NCI-H2107 treated with DMSO at 0.1 percent for 48 hours (cell line): ENCODE data around the gene MRPL23.

ENCODE experiments used
- DNase-seq: peaks from one replicate; lab custom pipeline; 2025; ENCODE audit not compliant: unreplicated experiment; lab: John Stamatoyannopoulos, UW

MRPL23 gene

DNA sequence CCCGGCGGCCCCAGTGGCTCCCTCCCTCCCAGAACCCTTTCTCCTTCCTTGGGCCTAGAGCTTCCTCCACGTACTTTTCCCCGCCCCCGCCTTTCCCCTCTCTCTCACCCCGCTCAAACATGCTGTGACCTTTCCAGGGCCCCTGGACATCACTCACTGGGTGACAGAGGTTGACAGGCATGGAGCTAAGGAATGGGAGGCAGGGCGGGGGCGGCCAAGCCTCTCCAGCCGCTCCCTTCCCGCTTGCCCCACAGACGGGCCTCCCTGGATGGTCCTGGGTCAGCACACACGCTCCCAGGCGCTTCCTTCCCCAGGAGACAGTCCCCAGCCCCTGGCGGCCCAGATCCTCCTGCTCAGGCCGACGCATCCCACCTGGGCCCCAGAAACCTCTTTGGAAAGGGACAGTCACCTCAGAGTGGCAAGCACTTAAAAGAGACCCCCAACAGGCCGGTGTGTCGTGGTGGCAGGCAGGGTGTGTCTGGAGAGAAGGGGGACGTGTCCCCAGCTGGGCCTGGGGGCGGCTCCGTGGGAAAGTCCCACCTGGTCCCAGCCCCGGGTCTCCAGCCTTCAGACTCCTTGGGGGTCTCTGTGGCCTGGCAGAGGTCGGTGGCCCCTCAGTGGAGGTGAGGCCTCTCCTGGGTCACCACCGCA, 41.7 kb downstream of the MRPL23 start:
- no peak for DNase-seq

DNA sequence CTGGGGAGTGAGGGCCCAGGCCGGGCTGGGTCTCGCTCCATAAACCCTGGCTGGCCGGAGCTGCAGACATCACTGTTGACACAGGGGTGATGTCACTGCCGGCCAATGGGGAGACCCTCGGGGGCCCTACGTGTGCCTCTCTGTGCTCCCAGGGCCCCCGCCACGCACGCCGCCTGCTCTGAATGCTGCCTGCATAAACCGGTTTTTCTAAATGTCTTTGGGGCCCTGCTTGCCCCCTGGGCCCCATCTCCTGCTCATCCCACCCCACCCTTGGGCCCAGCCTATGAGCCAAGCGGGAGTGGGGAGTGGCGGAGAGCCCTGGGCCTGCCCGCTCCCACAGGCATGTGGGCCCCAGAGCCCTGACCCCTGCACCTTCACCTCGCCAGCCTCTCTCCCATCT, 42.8 kb downstream of the MRPL23 start:
- no peak for DNase-seq

DNA sequence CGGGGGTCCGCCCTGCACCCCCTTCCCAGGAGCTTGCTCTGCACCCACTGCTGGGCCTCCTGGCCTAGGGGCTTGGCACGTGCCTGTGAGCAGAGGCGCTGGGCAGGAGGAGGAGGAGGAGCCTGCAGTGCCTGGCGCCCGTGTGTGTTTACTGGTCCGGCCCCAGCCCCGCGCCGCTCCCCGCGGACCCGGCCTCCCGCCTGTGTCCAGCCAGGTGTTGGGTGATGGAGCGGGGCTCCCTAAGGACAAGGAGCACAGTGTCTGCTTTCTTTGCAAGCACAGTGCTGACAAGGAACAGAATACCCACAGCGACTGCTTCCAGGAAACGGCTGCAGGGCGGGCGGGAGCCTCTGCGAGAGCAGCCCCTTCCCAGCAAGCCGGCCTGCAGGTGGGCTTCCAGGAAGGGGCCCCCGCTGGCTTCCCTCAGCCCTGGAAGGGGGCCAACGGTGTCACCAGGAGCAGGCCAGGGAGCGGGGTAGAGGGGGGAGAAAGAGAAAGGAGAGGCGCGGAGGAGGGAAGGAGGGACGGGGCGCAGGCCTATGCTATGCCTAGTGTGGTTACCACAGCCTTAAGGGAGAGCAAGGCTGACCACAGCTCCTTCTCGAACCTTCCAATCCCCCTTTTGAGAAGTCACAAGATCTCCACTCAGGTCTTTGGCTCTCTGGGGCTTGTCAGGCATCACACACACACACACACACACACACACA, 43.9 kb downstream of the MRPL23 start:
- DNase-seq: no peak

DNA sequence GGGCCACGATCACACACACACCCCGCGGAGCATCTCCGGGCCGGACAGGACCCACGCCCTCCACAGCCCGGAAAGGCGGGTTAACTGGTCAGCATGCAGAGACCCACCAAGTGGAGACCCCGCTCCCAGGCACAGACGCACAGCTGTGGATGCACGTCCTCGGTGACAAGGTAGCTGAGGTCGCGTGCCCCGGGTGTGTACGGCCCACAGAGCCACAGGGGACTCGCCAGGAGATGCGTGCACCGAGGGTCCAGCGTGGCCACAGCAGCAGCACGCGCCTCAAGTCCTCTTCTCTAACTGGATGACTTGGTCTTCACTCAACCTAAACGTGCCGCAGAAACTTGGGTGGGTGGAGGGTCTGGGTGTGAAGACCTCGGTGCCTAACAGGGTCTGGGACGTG, 45.0 kb downstream of the MRPL23 start:
- no peak for DNase-seq

DNA sequence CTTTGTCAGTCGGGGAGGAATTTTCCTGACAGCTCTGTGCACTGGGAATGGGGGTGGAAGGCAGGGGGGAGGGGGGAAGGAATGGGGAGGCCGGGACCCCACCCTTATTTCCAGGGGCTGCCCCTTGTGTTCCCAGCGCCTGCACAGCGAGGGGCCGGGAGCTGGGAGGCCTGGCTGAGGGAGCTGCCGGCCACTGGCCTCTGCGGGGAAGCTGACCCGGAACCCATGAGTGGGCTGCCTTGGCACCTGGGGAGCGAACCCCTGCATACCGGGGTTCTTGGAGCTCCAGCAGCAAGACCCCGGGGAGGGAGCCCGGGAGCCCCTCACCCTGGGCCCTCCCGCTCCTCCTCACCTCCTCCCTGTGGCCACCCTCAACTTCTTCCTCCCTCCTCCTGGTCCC, 47.0 kb downstream of the MRPL23 start:
- DNase-seq: no peak

DNA sequence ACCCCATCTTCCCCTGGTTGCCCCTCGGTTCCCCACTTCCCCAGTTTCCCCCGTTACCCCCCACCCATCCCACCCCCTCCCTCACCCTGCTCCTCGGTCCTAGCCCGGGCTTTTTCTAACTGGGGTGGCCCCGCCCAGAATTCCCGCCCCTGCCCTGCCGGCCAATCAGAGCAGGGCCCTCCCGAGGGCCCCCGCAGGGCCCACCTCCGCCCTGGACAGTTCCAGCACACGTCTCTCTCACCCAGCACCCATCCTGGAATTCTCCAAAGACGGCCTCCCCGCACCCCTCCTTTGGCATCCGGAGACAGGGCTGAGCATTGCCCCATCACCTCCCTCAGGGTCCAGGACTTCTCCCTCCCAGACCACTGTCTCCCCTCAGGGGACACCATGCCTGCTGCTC, 50.6 kb downstream of the MRPL23 start, which contains the start of gene H19:
H19 (minus strand) TSS at position 88 of the 400 bp plus-strand sequence.
- no peak for DNase-seq

DNA sequence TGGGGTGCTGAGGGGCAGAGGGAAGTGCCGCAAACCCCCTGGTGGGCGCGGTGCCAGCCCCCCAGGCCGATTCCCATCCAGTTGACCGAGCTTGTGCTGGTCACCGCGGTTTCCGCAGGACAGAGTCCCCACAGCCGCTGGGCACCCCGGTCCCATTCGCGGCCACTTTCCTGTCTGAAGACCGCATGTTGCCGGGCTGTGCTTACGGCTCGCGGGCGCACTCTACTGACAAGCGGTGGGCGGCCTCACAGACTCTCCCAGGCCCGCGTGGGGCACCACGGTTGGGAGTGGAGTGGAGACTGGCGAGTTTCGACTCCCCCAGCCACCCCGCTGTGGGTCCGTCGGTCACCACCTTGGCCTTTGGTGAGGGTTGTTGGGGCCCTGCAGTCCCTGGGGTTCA, 51.2 kb downstream of the MRPL23 start:
- no peak for DNase-seq

DNA sequence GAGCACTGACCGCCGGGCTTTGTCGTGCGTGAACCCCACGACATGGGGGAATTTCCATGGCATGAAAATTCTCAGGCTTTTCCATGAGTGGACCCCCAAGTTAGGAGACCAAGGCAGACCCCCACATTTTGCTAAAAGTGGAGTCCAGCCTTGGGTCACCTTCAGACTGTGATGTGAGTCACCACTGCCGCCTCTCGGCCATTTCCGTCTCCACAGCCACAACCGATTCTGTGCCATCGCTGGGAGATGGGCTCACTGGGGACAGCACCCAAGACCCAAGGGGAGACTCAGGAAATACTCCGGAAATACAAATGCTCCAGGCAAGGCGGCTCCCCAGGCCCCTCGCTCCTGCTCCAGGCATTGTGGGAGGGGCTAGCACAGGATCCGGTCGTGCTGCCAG, 51.7 kb downstream of the MRPL23 start:
- no peak for DNase-seq

DNA sequence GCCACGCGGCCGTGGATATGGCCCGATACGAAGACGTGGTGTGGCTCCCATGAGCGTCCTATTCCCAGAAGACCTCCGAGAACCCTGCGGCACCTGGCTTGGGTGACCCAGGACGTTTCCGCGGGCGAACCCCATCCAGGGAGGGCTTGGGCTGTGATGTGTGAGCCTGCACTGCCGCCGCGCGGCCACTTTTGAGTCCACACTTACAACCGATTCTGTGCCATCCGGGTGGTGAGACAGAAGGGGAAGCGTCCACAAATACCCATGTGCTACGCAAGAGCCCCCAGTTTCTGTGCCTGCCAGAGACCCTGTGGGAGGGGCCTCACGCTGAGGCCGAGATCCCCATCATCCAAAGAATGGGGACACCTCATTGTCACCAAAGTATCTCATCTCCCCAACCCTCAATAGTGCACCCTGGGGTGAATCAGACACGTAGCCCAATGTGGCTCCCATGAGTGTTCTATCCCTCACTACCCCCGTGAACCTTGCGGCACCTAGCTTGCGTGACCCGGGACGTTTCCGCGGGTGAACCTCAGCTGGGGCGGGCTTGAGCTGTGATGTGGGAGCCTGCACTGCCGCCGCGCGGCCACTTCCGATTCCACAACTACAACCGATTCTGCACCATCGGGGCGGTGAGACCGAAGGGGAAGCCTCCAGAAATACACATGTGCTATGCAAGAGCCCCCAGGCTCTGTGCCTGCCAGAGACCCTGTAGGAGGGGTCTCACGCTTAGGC, 55.1 kb downstream of the MRPL23 start:
- no peak for DNase-seq

DNA sequence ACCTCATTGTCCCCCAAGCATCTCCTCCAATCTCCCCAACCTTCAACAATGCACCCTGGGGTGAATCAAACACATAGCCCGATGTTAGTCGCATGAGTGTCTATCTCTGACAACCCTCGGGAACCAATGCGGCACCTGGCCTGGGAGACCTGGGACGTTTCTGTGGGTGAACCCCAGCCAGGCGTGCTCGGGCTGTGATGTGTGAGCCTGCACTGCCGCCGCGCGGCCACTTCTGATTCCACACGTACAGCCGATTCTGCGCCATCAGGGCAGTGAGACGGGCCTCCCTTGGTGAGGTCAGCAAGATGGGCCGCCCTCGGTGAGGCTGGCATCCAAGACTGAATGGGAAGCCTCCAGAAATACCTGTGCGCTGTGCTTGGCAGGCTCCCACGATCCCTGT, 55.7 kb downstream of the MRPL23 start:
- no peak for DNase-seq

DNA sequence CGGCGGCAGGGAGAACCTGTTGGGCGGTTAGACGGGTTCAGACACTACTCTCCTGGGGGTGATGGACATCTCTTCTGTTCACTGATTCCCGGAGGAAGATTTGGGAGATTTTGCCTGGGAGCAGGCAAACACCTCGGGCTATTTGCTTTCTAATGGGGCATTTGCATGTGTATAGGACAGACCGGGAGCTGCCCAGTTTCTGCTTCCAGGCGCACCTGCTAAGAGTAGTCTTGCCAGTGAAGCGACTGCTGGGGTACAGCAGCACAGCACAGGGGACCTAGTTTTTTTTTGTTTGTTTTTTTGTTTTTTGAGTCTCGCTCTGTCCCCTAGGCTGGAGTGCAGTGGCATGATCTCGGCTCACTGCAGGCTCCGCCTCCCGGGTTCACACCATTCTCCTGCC, 57.3 kb downstream of the MRPL23 start:
- no peak for DNase-seq
